Activated CD4-positive, alpha-beta T cell treated with anti-CD3 and anti-CD28 coated beads for 24 hours (primary cell): ENCODE measurements around the gene SYN1.
"Not testable (repeated sequence)": the region's sequence is repeated elsewhere in the genome, so short reads cannot be mapped to it uniquely, and the experiment has no call there.

Experiments used
- DNase-seq, 2 donors: peaks; one replicate each; pipeline ENCODE4 v3.0.0-alpha.2; 2020; ENCODE audit warnings: low read depth in 2 of 2

Gene SYN1

DNA sequence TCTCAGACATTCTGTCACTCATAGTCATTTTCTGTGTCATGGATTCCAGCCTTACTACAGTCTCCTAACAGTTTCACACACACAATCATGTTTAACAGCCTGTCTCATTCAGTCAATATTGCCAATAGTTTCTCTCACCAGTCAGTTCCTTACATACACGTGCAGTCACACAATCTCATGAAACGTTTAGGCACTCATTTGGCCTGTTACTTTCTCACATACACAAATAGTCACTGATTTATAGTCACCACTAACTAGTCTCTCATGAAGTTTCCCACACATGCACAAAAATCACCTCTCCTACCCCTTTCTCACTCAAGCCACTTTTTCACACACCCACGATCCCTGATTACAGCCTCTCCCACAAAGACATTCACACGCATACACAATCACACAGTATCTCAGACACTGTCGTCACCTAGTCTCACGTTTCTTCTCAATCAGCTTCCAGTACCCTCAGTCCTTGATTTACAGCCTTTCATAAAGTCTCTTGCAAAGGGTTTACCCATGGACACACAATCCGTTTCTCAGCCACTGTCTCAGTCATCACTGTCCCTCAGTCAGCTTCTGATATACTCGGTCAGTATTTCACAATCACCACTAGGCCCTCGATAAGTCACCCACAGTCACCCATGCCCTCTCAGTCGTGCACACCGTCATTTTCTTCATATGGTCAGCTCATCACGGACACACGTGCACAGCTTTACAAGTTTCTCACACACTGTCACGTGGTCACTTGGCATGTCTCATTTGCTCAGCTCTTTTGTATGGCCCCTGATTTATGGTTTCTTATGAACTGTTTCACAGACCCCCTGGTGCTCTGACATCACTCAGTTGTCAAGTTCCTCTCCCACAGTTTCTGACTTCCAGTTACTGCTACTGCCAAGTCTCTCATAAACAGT, 14.3 kb upstream of the SYN1 start:
- no peak for DNase-seq

DNA sequence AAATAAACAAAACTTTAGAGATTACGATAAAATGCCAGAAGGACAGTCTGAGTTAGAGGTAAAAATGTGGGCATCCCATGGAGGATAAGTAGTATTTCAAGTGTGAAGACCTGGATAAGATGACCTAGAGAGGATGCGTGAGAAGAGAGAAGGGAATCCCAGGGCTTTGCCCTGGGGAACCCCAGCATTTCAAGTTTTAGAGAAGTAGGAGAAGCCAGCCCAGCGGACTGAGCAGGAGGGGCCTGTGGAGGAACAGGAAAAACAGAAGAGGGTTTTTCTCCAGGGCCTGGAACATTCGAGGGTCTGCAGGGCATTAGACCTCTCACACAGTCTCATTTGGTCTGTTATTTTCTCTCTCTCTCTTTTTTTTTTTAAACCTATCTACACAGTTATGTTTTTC, 13.0 kb upstream of the SYN1 start:
- no peak for DNase-seq

DNA sequence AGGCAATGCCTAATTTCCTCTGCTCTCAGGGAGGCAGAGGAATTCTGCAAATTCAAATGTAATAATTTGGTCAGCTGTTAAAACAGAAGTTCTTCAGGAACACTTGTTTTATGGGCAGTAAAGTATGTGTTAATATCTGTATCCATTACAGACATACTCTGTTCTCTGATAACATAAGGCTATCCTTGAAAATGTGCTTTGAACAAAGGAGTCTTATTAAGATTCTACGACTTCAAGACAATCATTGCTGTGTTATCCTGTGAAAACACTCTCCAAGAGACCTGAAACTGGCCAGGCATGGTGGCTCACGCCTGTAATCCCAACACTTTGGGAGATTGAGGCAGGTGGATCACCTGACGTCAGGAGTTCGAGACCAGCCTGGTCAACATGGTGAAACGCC, 12.0 kb upstream of the SYN1 start:
- no peak for DNase-seq

DNA sequence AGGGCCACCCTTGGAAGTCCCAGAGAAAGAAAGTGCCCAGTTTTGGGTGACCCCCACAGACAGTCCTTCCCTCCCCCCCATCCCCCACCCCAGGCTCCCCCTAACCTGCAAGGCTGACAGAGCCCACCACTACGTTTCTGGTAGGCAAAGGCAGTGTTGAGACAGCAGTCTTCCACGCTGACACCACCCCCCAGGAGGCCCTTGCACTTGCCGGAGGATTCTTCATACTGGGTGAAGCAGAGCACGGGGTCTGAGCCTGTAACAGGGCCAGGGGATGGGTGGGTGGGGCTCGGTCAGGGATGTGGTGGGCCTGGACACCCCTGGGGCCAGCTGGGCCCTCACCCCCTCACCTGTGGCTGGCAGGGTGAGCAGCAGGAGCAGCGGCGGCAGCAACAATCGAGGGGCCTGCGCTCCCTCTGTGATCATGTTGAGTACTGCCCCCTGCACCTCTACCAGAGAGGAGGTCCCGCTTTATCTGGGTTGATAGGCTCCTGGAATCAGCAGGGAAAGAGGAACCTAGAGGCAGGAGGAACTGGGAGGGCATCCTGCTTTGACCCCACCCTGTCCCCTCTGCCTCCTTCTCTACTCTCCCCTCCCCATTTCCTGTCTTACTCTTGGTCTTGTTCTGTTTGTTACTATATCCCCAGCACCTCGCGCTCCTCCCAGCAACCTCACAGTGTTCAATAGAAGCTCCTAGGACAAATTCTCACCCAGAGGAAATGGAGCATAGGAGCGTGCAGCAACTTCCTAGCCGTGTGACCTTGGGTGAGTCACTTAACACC, 10.0 kb upstream of the SYN1 start, which contains the start of gene CFP:
Gene CFP (minus strand): TSS at position 512 of the 782 bp plus-strand sequence. CDS start 86 bp downstream, at position 426.
- no peak for DNase-seq

DNA sequence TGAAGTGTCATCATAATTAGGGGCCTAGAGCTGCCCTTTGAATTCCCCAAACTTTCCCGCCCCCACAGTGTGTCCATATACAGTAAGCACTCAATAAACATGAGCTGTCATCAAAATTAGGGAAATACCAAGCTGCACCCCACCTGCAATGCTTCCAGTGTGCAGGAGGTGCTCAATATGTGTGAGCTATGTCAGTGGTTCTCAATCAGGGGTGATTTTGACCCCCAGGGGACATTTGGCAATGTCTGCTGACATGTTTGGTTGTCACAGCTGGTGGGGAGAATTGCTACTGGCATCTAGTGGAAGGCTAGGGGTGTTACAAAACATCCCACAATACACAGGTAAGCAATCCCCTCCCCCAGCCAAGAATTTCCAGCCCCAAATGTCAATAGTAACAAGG, 9.3 kb upstream of the SYN1 start:
- no peak for DNase-seq

DNA sequence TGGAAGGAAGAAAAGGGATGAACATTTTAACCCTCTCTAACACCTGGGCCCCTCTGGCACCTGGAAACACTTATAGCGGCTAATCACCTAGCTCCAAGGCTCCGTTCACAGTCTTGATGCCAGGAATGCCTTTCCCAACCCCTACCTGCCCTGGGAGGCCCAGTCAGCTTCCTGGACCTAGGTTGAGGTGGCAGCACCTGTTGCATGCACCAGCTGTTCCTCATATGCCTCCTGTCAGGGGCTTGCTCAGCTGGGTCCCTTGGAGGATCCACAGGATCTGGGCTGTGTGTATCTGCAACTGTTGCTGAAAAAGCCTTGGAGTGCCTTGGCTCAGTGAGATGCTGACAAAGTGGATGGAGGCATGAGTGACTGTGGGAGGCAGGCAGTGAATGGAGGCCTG, 5.7 kb upstream of the SYN1 start:
- DNase-seq, result no peak

DNA sequence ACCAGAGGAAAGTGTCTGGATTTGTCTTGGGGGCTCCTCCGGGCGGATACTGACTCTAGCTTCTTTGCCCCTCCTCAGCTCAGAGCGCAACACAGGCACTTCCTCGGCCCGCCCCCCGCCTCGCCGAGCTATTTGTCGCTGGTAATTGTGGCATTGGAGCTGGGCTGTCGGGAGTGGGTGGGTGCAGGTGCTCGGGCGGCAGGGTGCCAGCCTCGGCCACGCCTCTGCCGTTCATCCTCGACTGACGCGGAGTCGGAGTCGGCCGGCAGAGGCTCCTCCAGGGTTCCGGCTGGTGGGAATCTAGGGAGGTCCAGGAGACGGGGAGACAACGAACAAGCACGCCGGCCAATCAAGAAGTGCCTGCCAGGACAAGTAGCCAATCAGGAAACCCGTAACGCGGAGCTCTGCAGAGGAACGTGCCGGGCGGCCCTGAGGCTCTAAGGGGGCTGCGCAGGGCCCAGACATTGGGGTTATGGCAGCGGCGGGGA, 3.9 kb upstream of the SYN1 start:
- no peak for DNase-seq

DNA sequence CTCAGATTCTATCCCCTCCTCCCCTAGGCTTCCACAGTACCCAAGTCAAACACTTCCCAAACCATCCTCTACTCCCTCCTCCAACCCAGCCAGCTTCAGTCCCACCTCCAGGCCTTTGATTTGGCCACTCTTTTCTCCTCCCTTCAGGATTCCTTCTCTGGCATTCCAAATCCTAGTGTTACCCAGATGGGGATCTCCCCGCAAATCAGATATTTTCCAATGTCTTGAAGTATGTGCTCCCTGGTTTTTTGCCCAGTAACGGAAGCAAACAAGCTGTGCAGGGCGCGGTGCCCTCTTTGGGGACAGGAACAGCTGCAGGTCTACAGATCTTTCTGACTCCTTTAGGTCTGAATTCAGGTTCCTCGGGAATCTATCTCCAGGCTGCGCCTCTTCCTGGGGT, 2.2 kb upstream of the SYN1 start:
- no peak for DNase-seq

DNA sequence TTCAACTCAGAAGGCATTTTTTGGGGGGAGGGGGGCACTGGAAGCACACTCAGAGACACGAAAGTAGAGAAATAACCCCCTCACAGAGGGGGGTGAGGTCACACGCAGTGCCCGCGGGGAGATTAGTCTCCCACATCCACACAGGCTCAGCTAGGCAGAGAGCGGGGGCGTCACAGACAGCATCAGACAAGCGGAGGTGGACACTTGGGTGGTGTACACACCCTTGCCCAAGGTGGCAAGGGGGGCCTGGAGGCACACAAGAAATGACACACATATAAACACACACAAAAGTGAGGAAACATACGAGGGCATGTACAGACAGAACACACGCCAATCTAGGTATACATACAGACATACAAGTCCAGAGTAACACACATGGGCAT, 637 bp upstream of the SYN1 start:
- no peak for DNase-seq

DNA sequence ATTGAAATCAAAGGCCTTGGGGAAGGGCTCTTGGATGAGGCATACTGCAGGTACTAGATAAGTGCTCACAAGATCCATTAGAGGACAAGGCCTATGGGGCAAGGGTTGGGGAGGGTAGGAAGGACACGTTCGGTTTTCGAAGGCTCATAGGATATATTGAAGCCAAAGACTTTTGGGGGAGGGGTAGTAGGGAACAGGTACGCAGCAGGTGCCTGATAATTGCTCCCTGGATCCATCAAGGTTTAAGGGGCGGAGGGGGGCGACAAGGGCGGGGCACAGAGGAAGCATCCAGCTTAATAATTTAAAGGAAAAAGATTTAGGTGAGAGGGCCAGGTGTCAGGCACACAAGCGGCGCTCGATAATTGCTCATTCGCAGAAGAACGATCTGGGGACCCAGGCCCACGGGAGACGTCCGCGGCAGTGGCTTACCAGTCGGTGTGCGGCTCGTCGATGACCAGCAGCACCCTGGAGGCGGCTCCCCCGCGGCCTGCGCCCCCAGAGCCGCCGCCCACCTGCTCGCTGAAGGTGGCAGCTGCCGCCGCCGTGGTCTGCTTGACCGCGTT, 653 bp downstream of the SYN1 start:
- DNase-seq, result no peak

DNA sequence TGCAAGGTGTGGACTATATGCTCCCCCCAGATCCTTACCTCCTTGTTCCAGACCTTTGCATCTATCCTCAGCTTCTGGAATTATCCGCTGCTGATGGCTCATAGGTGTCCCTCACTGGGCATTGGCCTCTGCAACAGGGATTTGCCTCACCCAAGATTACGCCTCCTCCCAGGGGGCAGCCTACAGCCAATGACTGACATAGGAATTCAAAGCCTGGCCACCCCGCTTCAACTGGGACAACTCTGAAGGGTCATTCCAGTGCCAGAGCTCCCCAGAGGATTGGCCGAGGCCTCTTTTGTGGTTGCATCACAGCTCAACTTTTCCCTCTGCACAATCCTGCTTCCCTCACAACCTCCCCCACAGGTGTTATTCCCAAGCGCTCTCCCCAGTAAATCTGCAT, 5.0 kb downstream of the SYN1 start:
- no peak for DNase-seq

DNA sequence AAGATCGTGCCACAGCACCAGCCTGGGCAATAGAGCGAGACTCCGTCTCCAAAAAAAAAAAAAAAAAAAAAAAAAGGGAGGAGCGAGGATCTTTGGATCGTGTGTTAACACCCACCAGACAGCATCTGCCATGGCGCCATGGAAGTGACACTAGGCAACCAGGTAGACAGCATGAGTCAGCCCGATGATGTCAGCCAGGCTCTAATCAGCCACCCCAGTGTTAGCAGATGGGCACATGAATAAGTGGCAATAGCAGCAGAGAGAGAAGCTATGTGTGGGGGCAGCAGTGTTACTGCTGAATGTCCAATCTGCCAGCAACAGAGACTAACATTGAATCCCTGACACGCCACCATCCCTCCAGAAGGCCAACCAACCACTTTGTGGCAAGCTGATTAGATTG, 6.6 kb downstream of the SYN1 start:
- DNase-seq, result no peak

DNA sequence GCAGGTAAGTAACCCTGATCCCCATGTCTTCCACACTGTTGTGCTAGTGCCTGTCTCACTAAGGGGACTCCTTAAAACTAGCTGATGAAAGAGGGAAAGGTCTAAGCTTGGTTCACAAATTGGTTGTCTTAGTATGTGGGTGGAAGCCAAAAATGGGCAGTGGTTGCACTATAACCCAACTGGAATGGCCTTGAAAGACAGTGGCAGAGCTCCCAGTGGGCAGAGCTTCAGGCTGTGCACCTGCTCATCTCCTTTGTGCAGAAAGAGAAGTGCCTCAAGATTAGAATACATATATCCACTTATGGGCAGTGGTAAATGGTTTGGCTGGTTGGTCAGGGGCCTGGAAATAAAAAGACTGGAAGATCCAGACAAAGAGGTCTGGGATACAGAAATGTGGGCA, 7.2 kb downstream of the SYN1 start:
- DNase-seq, result no peak

DNA sequence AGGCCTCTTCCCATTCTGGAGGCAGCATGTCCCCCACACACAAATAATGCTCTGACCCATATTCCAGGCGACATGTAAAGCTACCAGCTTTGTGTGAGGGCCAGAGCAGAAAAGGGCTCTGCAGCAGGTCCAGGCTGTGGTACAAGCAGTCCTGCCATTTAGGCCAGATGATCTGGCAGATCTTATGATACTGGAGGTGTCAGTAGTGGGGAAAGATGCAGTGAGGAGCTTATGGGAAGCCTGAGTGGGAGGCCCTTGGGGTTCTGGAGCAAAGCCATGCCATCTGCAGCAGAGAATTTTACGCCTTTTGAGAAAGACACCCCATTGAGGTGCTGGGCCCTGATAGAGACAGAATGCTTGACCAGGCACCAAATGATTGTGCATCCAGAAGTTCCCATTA, 7.7 kb downstream of the SYN1 start:
- DNase-seq, result no peak

DNA sequence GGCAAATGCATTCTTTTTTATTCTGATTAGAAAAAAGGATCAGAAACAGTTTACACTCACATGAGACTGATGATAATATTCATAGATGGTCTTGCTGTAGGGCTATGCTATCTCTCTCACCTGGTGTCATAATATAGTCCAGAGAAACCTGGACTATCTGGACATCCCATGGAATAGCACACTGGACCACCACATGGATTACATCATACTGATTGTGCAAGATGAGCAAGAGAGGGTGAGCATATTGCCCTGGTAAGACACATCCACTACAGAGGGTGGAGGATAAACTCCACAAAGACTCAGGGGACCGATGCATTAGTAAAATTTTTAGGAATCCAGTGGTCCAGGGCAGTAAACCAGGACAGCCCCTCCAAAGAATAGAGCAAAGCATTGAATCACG, 8.2 kb downstream of the SYN1 start:
- DNase-seq, result no peak

DNA sequence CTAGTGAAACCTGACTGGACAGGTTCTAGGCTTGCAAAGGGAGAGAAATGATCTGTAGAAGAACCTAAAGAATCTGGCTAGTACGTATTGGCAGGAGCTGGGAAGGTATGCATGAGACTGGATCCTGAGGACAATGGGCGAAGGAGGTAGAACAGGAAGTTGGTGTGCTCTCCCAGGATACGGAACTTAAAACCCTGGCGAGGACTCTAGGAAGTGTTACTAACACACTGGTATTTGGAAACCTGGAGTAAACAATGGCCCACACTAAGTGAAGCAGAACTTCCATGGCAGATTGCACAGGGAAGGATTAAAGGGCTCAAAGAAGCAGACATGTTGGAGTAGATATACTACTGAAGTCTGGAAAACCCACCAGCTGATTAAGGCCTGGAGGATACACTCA, 9.1 kb downstream of the SYN1 start:
- no peak for DNase-seq

DNA sequence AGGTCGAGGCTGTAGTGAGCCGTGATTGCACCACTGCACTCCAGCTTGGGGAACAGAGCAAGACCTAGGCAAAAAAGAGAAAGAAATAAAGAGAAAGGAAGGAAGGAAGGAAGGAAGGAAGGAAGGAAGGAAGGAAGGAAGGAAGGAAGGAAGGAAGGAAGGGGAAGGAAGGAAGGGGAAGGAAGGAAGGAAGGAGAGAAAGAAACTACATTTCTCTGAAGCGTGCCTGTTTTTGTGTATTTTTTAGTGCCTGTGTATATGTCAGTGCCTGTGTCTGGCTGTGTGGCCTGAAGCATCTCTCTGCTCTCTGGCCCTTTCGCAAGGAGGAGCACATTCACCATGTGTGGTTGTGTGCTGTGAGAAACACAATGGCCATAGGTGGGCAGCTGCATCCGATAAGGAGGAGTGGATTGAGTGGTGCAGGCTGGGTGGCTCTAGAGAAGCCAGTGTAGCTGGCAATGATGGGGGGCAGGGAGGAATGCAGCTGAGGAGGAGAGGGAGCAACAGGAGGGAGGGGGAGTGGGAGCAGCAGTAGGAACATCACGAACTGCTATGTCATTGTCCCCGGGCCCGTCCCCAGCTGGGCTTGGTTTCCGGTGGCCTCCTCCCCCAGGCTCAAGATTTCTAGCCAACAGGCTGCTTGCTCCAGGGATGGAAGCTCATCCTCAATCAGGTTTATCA, 11.4 kb downstream of the SYN1 start:
- DNase-seq, result no peak

DNA sequence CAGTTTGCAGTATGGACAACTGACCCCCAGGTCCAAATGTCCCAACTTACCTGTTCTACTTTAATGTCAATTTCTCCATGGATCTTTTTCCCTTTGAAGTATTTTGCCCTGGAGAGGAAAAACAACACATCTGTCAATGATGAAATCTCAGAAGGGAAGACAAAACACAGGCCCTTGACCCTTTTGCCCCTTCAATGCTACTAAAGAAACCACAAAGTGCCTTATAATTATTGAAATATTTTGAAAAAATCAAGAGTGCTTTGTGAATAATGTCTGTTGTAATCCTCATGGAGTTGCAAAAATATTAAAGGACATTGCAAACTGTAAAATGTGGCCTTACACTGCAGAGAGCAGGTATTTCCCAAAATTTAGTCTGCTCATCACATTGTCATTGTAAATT, 12.6 kb downstream of the SYN1 start:
- DNase-seq, result no peak

DNA sequence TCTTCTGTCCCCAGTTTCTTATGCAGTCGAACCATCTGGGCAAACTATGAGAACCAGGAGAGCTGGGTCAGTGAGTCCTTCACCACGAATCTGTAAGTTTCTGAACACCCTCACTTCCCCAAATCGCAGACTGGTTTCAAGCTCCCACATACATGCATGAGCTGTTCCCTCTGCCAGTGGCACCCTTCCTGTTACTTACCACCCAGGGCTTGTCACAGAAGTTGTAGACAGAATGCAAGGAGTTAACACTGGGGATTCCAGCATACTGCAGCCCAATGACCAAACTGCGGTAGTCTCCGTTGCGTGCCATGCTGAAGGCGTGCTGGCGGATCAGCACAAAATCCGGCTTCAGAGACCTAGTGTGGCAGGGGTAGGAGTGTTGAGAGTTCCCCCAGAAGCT, 14.6 kb downstream of the SYN1 start:
- no peak for DNase-seq

DNA sequence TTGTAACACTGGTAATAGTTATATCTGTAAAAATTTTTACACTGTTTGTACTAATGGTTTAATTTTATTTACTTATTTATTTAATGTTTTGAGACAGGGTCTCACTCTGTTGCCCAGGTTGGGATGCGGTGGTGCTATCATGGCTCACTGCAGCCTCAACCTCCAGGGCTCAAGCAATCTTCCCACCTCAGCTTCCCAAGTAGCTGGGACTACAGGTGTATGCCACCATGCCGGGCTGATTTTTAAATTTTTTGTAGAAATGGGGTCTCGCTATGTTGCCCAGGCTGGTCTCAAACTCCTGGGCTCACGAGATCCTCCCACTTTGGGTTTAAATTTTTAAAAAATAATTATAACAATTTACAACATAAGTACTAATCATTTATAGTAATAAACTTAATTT, 16.5 kb downstream of the SYN1 start:
- DNase-seq, result not testable (repeated sequence)

DNA sequence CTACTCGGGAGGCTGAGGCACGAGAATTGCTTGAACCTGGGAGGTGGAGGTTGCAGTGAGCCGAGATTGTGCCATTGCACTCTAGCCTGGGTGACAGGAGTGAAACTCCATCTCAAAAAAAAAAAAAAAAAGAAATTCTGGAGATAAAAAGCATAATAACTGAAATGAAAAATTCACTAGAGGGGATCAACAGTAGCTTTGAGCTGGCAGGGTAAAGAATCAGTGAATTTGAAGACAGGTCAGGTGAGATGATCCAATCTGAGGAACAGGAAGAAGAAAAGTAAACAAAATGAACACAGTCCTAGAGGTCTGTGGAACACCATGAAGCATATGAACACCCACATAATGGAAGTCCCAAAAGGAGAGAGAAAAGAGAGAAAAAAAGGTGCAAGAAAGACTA, 22.4 kb downstream of the SYN1 start:
- DNase-seq, result no peak

DNA sequence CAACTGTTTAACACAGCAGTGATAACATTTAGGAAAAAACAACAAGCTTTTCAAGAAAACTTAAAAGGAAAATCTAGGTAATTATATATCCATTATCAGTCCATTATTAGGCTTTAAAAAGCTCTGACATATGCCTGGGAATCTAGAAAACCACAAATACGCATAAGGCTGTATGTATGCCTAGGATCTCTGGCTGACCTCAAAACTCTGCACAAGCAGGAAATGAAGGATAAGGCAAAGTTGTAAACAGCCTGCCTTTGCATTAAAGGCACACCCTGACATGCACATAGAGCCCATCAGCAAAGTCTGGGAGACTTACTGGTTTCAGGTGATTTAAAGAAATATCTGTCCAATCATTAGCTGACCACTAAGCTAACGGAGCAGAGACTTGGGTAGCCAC, 23.4 kb downstream of the SYN1 start:
- DNase-seq, result no peak
